ENCODE data around the gene MPPED2.

Gene MPPED2

GRCh38 chr11:30420233-30420787, 165.8 kb downstream of the MPPED2 start:
- Histone ChIP-seq H3K9me3 (no peaks in the 10 kb centered on the region), H3K36me3 (replicated peaks) (no peaks in the 10 kb centered on the region), H3K27me3 (ENCODE audit: low read depth) (no peaks in the 10 kb centered on the region), H3K4me1 (no peaks in the 10 kb centered on the region), H3K4me3 (no peak overlapping the region)
- in situ Hi-C loops (cut with MboI; ENCODE audit: low sequenced_read_pairs), result no loop called here
- DNase-seq (ENCODE audit: low spot score in 2 of 2), result no peak

- H3K27me3 ChIP-seq (ENCODE audit: low read depth), result no peaks in the 10 kb centered on the region
- no peak for DNase-seq (ENCODE audit: low spot score in 2 of 2)
- in situ Hi-C loops (cut with MboI; ENCODE audit: low sequenced_read_pairs), result no loop called here
Observed at GRCh38 chr11:30414806-30415205, 171.3 kb downstream of the MPPED2 start.

GRCh38 chr11:30414244-30414643, 171.9 kb downstream of the MPPED2 start:
- DNase-seq (ENCODE audit: low spot score in 2 of 2), result no peak
- Histone ChIP-seq H3K4me1 (peaks cover 19% of the 10 kb centered on the region), H3K4me3 (no peak overlapping the region), H3K27me3 (ENCODE audit: low read depth) (no peaks in the 10 kb centered on the region), H3K9me3 (no peaks in the 10 kb centered on the region), H3K36me3 (replicated peaks) (no peaks in the 10 kb centered on the region)
- in situ Hi-C loops (cut with MboI; ENCODE audit: low sequenced_read_pairs), result no loop called here

More at GRCh38 chr11:30414806-30415205, 171.3 kb downstream of the MPPED2 start:
- peaks cover 19% of the 10 kb centered on the region for H3K4me1 ChIP-seq
- H3K4me3 ChIP-seq, result no peak overlapping the region
- H3K36me3 ChIP-seq (replicated peaks), result no peaks in the 10 kb centered on the region
- no peaks in the 10 kb centered on the region for H3K9me3 ChIP-seq

GRCh38 chr11:30412509-30412908, 173.6 kb downstream of the MPPED2 start:
- in situ Hi-C loops (cut with MboI; ENCODE audit: low sequenced_read_pairs), result no loop called here
- H3K9me3 ChIP-seq, result no peaks in the 10 kb centered on the region
- no peaks in the 10 kb centered on the region for H3K27me3 ChIP-seq (ENCODE audit: low read depth)
- no peak overlapping the region for H3K4me3 ChIP-seq
- H3K4me1 ChIP-seq, result peaks cover 20% of the 10 kb centered on the region
- DNase-seq (ENCODE audit: low spot score in 2 of 2), result peak in 1 of 2 experiments; percentile 31
- H3K36me3 ChIP-seq (replicated peaks), result no peaks in the 10 kb centered on the region

GRCh38 chr11:30411383-30411782, 174.8 kb downstream of the MPPED2 start:
- no peak for DNase-seq (ENCODE audit: low spot score in 2 of 2)
- H3K27me3 ChIP-seq (ENCODE audit: low read depth), result no peaks in the 10 kb centered on the region
- H3K36me3 ChIP-seq (replicated peaks), result no peaks in the 10 kb centered on the region
- H3K4me3 ChIP-seq, result no peak overlapping the region
- H3K4me1 ChIP-seq, result peaks cover 29% of the 10 kb centered on the region
- no peaks in the 10 kb centered on the region for H3K9me3 ChIP-seq
- in situ Hi-C loops (cut with MboI; ENCODE audit: low sequenced_read_pairs), result no loop called here

GRCh38 chr11:30406978-30407762, 179.0 kb downstream of the MPPED2 start:
- in situ Hi-C loops (cut with MboI; ENCODE audit: low sequenced_read_pairs), result no loop called here
- Histone ChIP-seq H3K4me3 (no peak overlapping the region), H3K36me3 (replicated peaks) (no peaks in the 10 kb centered on the region), H3K9me3 (no peaks in the 10 kb centered on the region), H3K27me3 (ENCODE audit: low read depth) (no peaks in the 10 kb centered on the region), H3K4me1 (peaks cover 19% of the 10 kb centered on the region)
- peak; percentile 63 to 76 for DNase-seq (ENCODE audit: low spot score in 2 of 2)

- Histone ChIP-seq H3K4me1 (peaks cover 10% of the 10 kb centered on the region), H3K4me3 (no peak overlapping the region), H3K27me3 (ENCODE audit: low read depth) (no peaks in the 10 kb centered on the region), H3K36me3 (replicated peaks) (no peaks in the 10 kb centered on the region), H3K9me3 (no peaks in the 10 kb centered on the region)
- no peak for DNase-seq (ENCODE audit: low spot score in 2 of 2)
- in situ Hi-C loops (cut with MboI; ENCODE audit: low sequenced_read_pairs), result no loop called here
Observed at GRCh38 chr11:30405385-30405784, 180.8 kb downstream of the MPPED2 start.

- no peaks in the 10 kb centered on the region for H3K27me3 ChIP-seq (ENCODE audit: low read depth)
- peaks cover 17% of the 10 kb centered on the region for H3K4me1 ChIP-seq
- no peaks in the 10 kb centered on the region for H3K36me3 ChIP-seq (replicated peaks)
- in situ Hi-C loops (cut with MboI; ENCODE audit: low sequenced_read_pairs), result no loop called here
- no peak overlapping the region for H3K4me3 ChIP-seq
- no peaks in the 10 kb centered on the region for H3K9me3 ChIP-seq
- DNase-seq (ENCODE audit: low spot score in 2 of 2), result no peak
Observed at GRCh38 chr11:30404136-30404535, 182.0 kb downstream of the MPPED2 start.

GRCh38 chr11:30395751-30396150, 190.4 kb downstream of the MPPED2 start:
- no peaks in the 10 kb centered on the region for H3K9me3 ChIP-seq
- no peaks in the 10 kb centered on the region for H3K36me3 ChIP-seq (replicated peaks)
- H3K27me3 ChIP-seq (ENCODE audit: low read depth), result no peaks in the 10 kb centered on the region
- H3K4me3 ChIP-seq, result no peak overlapping the region
- peaks cover 13% of the 10 kb centered on the region for H3K4me1 ChIP-seq
- in situ Hi-C loops (cut with MboI; ENCODE audit: low sequenced_read_pairs), result no loop called here
- no peak for DNase-seq (ENCODE audit: low spot score in 2 of 2)

GRCh38 chr11:30393012-30393411, 193.1 kb downstream of the MPPED2 start:
- Histone ChIP-seq H3K4me1 (no peaks in the 10 kb centered on the region), H3K36me3 (replicated peaks) (no peaks in the 10 kb centered on the region), H3K27me3 (ENCODE audit: low read depth) (no peaks in the 10 kb centered on the region), H3K9me3 (no peaks in the 10 kb centered on the region), H3K4me3 (no peak overlapping the region)
- in situ Hi-C loops (cut with MboI; ENCODE audit: low sequenced_read_pairs), result no loop called here
- no peak for DNase-seq (ENCODE audit: low spot score in 2 of 2)

GRCh38 chr11:30392221-30392784, 193.8 kb downstream of the MPPED2 start:
- H3K4me3 ChIP-seq, result no peak overlapping the region
- in situ Hi-C loops (cut with MboI; ENCODE audit: low sequenced_read_pairs), result no loop called here
- DNase-seq (ENCODE audit: low spot score in 2 of 2), result peak in 1 of 2 experiments; percentile 17
- H3K36me3 ChIP-seq (replicated peaks), result no peaks in the 10 kb centered on the region
- no peaks in the 10 kb centered on the region for H3K27me3 ChIP-seq (ENCODE audit: low read depth)
- no peaks in the 10 kb centered on the region for H3K4me1 ChIP-seq
- no peaks in the 10 kb centered on the region for H3K9me3 ChIP-seq

GRCh38 chr11:30388957-30389356, 197.2 kb downstream of the MPPED2 start:
- in situ Hi-C loops (cut with MboI; ENCODE audit: low sequenced_read_pairs), result no loop called here
- DNase-seq (ENCODE audit: low spot score in 2 of 2), result no peak
- peaks cover 2% of the 10 kb centered on the region; the same call in 1 of the 2 replicates for H3K9me3 ChIP-seq
- no peaks in the 10 kb centered on the region for H3K4me1 ChIP-seq
- H3K4me3 ChIP-seq, result no peak overlapping the region
- H3K27me3 ChIP-seq (ENCODE audit: low read depth), result no peaks in the 10 kb centered on the region
- no peaks in the 10 kb centered on the region for H3K36me3 ChIP-seq (replicated peaks)

GRCh38 chr11:30387891-30388861, 198.0 kb downstream of the MPPED2 start:
- no peak overlapping the region for H3K4me3 ChIP-seq
- peaks cover 2% of the 10 kb centered on the region; the same call in 1 of the 2 replicates for H3K9me3 ChIP-seq
- in situ Hi-C loops (cut with MboI; ENCODE audit: low sequenced_read_pairs), result no loop called here
- no peaks in the 10 kb centered on the region for H3K36me3 ChIP-seq (replicated peaks)
- H3K27me3 ChIP-seq (ENCODE audit: low read depth), result no peaks in the 10 kb centered on the region
- no peak for DNase-seq (ENCODE audit: low spot score in 2 of 2)
- no peaks in the 10 kb centered on the region for H3K4me1 ChIP-seq
